GM12878 (cell line): ENCODE measurements around the gene GPC6. TPM values are rescaled to one million over a fixed set of nuclear protein-coding genes. Genes with fewer than 3 reads are reported as not detected.

ENCODE experiments used
- polyA plus RNA-seq, 11 experiments: library from polyadenylated mRNA; depleted of rRNA in 4 of 11; unstranded in 6 of 11; stranded (reverse) in 5 of 11; fragments of >200 nt; fragmentation: Nextera tagmentation in 4 of 11; fragmentation: Illumina TruSeq in 1 of 11; extraction: Ambion mirVana in 4 of 11; extraction: Trizol in 1 of 11; gene quantifications; 1 replicate in 1 of 11; 2 replicates in 10 of 11; pipeline versions ENCODE4 v1.2.1 to v1.2.3, GENCODE V29; 2011 to 2016; ENCODE audit warnings: inconsistent platforms in 2 of 11, missing spikeins in 2 of 11, low read depth in 1 of 11
- total RNA-seq, 4 experiments: library from RNA; depleted of rRNA in 3 of 4; stranded (reverse); fragments of >200 nt in 3 of 4; fragmentation: Illumina TruSeq in 1 of 4; extraction: Trizol in 1 of 4; gene quantifications; 2 replicates each; pipeline versions ENCODE4 v1.2.1 to v1.2.3, GENCODE V29; 2013 to 2021
- TF ChIP-seq, protein P1 (sequence below): IDR thresholded peaks from 2 replicates; pipeline ENCODE4 v1.6.1; 2012; ENCODE audit warnings: improper control_type of control experiment, low read depth, low read length; ENCODE audit not compliant: insufficient replicate concordance
- TF ChIP-seq, protein P2 (sequence below): fragments of 450-650 bp; IDR thresholded peaks from 2 replicates; pipeline ENCODE4 v1.6.1; 2018; ENCODE audit warnings: mild to moderate bottlenecking, low read depth, moderate library complexity; ENCODE audit not compliant: partially characterized antibody
- TF ChIP-seq, protein P3 (sequence below): IDR thresholded peaks from 2 replicates; pipeline ENCODE4 v1.6.1; 2011; ENCODE audit warnings: borderline replicate concordance, low read depth, mild to moderate bottlenecking, moderate library complexity, low read length; ENCODE audit not compliant: insufficient read depth, poor library complexity, severe bottlenecking

The GPC6 gene
- total and polyA plus RNA-seq, 10 of the 15 experiments (the other 5 are each of a cell fraction or from before 2014, with no cell fraction given): 0.03 to 0.04 (median 0.03) TPM; not detected in 7

DNA sequence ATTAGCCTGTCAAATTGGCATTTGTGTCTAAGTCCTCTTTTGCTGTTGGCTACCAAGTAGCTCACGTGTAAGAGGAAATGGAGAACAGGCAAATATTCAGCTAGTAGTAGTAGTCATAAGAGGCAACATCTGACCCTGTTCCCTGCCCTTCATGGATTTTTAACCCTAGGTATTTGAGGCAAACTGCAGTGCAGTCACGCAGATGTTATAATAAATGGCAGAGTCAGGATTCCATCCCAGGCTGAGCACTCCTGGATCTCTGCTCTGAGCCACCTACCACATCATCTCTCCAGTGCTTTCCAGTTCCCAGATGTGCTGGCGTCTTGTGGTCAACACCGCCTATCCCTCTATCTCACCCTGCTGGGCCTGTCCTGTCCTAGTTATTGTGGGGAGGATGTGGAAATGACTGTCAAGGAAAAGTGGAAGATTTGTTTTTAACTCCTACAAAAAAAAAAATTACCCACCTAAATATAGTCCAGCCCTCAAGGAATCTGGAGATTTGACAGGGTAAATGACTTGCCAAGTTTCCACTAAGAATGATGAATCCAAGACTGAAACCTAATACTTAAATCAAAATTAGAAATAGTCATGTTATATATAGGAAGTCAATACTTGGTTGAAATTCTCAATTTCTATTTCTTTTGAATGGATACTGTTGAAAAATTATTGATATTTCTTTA lies 322.9 kb downstream of the GPC6 start (continued):
- TF ChIP-seq, protein P1, sequence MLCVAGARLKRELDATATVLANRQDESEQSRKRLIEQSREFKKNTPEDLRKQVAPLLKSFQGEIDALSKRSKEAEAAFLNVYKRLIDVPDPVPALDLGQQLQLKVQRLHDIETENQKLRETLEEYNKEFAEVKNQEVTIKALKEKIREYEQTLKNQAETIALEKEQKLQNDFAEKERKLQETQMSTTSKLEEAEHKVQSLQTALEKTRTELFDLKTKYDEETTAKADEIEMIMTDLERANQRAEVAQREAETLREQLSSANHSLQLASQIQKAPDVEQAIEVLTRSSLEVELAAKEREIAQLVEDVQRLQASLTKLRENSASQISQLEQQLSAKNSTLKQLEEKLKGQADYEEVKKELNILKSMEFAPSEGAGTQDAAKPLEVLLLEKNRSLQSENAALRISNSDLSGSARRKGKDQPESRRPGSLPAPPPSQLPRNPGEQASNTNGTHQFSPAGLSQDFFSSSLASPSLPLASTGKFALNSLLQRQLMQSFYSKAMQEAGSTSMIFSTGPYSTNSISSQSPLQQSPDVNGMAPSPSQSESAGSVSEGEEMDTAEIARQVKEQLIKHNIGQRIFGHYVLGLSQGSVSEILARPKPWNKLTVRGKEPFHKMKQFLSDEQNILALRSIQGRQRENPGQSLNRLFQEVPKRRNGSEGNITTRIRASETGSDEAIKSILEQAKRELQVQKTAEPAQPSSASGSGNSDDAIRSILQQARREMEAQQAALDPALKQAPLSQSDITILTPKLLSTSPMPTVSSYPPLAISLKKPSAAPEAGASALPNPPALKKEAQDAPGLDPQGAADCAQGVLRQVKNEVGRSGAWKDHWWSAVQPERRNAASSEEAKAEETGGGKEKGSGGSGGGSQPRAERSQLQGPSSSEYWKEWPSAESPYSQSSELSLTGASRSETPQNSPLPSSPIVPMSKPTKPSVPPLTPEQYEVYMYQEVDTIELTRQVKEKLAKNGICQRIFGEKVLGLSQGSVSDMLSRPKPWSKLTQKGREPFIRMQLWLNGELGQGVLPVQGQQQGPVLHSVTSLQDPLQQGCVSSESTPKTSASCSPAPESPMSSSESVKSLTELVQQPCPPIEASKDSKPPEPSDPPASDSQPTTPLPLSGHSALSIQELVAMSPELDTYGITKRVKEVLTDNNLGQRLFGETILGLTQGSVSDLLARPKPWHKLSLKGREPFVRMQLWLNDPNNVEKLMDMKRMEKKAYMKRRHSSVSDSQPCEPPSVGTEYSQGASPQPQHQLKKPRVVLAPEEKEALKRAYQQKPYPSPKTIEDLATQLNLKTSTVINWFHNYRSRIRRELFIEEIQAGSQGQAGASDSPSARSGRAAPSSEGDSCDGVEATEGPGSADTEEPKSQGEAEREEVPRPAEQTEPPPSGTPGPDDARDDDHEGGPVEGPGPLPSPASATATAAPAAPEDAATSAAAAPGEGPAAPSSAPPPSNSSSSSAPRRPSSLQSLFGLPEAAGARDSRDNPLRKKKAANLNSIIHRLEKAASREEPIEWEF: no peak
- TF ChIP-seq, protein P2, sequence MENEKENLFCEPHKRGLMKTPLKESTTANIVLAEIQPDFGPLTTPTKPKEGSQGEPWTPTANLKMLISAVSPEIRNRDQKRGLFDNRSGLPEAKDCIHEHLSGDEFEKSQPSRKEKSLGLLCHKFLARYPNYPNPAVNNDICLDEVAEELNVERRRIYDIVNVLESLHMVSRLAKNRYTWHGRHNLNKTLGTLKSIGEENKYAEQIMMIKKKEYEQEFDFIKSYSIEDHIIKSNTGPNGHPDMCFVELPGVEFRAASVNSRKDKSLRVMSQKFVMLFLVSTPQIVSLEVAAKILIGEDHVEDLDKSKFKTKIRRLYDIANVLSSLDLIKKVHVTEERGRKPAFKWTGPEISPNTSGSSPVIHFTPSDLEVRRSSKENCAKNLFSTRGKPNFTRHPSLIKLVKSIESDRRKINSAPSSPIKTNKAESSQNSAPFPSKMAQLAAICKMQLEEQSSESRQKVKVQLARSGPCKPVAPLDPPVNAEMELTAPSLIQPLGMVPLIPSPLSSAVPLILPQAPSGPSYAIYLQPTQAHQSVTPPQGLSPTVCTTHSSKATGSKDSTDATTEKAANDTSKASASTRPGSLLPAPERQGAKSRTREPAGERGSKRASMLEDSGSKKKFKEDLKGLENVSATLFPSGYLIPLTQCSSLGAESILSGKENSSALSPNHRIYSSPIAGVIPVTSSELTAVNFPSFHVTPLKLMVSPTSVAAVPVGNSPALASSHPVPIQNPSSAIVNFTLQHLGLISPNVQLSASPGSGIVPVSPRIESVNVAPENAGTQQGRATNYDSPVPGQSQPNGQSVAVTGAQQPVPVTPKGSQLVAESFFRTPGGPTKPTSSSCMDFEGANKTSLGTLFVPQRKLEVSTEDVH: no peak
- TF ChIP-seq, protein P3, sequence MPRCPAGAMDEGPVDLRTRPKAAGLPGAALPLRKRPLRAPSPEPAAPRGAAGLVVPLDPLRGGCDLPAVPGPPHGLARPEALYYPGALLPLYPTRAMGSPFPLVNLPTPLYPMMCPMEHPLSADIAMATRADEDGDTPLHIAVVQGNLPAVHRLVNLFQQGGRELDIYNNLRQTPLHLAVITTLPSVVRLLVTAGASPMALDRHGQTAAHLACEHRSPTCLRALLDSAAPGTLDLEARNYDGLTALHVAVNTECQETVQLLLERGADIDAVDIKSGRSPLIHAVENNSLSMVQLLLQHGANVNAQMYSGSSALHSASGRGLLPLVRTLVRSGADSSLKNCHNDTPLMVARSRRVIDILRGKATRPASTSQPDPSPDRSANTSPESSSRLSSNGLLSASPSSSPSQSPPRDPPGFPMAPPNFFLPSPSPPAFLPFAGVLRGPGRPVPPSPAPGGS: no peak
